Loucy (cell line): ENCODE results near the gene ADGRG1.

Experiments used
- H2AFZ ChIP-seq: fragments of 200-600 bp; sonication (generic); 2 replicates; pipeline ENCODE4 v1.6.0; 2016; ENCODE audit warnings: antibody characterized with exemption, mild to moderate bottlenecking, low read length, moderate library complexity
- H3F3A ChIP-seq: fragments of 200-600 bp; 2 replicates; pipeline ENCODE4 v1.6.0; 2016; ENCODE audit warnings: antibody characterized with exemption, low read depth, mild to moderate bottlenecking
- H3K27me3 ChIP-seq: fragments of 200-600 bp; sonication (generic); 2 replicates; pipeline ENCODE4 v1.6.1; 2014; ENCODE audit warnings: low read length, mild to moderate bottlenecking; ENCODE audit not compliant: insufficient read depth, poor library complexity, severe bottlenecking
- H3K36me3 ChIP-seq: fragments of 200-600 bp; sonication (generic); 2 replicates; pipeline ENCODE4 v1.6.1; 2016; ENCODE audit warnings: low read length; ENCODE audit not compliant: insufficient read depth
- H3K4me1 ChIP-seq: fragments of 200-600 bp; sonication (generic); 2 replicates; pipeline ENCODE4 v1.5.1; 2014; ENCODE audit warnings: low read length, mild to moderate bottlenecking; ENCODE audit not compliant: insufficient read depth, poor library complexity, severe bottlenecking
- H3K4me2 ChIP-seq: fragments of 200-600 bp; sonication (generic); 2 replicates; pipeline ENCODE4 v1.6.0; 2014; ENCODE audit warnings: antibody characterized with exemption, low read length, low read depth, mild to moderate bottlenecking; ENCODE audit not compliant: poor library complexity, severe bottlenecking
- H3K4me3 ChIP-seq: fragments of 200-600 bp; sonication (generic); 2 replicates; pipeline ENCODE4 v1.5.1; 2014; ENCODE audit warnings: low read length, mild to moderate bottlenecking, mixed read lengths; ENCODE audit not compliant: poor library complexity, severe bottlenecking
- H3K79me2 ChIP-seq: fragments of 200-600 bp; sonication (generic); 2 replicates; pipeline ENCODE4 v1.6.1; 2014; ENCODE audit warnings: low read length; ENCODE audit not compliant: insufficient read depth
- H3K9ac ChIP-seq: fragments of 200-600 bp; sonication (generic); 2 replicates; pipeline ENCODE4 v1.6.0; 2014; ENCODE audit warnings: mild to moderate bottlenecking, low read depth, low read length, moderate library complexity; ENCODE audit not compliant: poor library complexity, severe bottlenecking
- H3K9me2 ChIP-seq: fragments of 200-600 bp; sonication (generic); replicated peaks from 2 replicates; pipeline ENCODE4 v1.6.1; 2016; ENCODE audit warnings: low read depth, low read length, mixed read lengths
- H3K9me3 ChIP-seq: fragments of 200-600 bp; sonication (generic); 2 replicates; pipeline ENCODE4 v1.6.1; 2014; ENCODE audit warnings: mild to moderate bottlenecking, antibody characterized with exemption, low read length, low read depth; ENCODE audit not compliant: insufficient read depth
- H4K20me1 ChIP-seq: fragments of 200-600 bp; sonication (generic); 2 replicates; pipeline ENCODE4 v1.6.0; 2014; ENCODE audit warnings: antibody characterized with exemption, low read length, mild to moderate bottlenecking; ENCODE audit not compliant: insufficient read depth, poor library complexity, severe bottlenecking
- EZH2phosphoT487 ChIP-seq: fragments of 200-600 bp; IDR thresholded peaks from 2 replicates; pipeline ENCODE4 v1.6.1; 2018; ENCODE audit warnings: antibody characterized with exemption, mild to moderate bottlenecking, moderate library complexity, borderline replicate concordance
- TF ChIP-seq, protein P1 (sequence below): fragments of 200-600 bp; sonication (generic); conservative IDR thresholded peaks from 2 replicates; pipeline ENCODE4 v1.5.1; 2014; ENCODE audit warnings: mild to moderate bottlenecking, antibody characterized with exemption, low read length

The ADGRG1 gene

DNA sequence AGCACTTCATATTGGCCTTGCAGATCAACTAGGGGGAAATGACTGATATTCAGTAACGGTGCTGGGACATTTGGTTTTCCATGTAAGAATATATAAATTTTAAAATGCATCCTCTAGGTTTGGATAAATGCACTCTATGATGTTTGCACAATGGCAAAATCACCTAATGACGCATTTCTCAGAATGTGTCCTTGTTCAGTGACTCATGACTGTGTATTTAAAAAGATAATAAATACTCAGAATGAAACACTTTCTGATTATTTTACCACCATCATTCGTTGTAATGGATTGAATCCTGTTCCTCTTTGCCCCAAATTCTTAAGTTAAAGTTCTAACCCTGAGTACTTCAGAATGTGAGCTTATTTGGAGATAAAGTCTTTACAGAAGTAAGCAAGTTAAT, 17.2 kb upstream of the ADGRG1 start:
- no peak overlapping the region for H3K9ac ChIP-seq
- no peaks in the 10 kb centered on the region for H3K27me3 ChIP-seq
- no peaks in the 10 kb centered on the region for H3K79me2 ChIP-seq
- no peaks in the 10 kb centered on the region for H3K9me3 ChIP-seq
- TF ChIP-seq EZH2phosphoT487 = no peak
- TF ChIP-seq, protein P1, sequence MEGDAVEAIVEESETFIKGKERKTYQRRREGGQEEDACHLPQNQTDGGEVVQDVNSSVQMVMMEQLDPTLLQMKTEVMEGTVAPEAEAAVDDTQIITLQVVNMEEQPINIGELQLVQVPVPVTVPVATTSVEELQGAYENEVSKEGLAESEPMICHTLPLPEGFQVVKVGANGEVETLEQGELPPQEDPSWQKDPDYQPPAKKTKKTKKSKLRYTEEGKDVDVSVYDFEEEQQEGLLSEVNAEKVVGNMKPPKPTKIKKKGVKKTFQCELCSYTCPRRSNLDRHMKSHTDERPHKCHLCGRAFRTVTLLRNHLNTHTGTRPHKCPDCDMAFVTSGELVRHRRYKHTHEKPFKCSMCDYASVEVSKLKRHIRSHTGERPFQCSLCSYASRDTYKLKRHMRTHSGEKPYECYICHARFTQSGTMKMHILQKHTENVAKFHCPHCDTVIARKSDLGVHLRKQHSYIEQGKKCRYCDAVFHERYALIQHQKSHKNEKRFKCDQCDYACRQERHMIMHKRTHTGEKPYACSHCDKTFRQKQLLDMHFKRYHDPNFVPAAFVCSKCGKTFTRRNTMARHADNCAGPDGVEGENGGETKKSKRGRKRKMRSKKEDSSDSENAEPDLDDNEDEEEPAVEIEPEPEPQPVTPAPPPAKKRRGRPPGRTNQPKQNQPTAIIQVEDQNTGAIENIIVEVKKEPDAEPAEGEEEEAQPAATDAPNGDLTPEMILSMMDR = no peak
- H3K36me3 ChIP-seq = no peaks in the 10 kb centered on the region
- no peaks in the 10 kb centered on the region for H3K9me2 ChIP-seq
- no peak overlapping the region for H3K4me2 ChIP-seq
- no peak overlapping the region for H2AFZ ChIP-seq
- no peak overlapping the region for H3K4me3 ChIP-seq
- no peaks in the 10 kb centered on the region for H3F3A ChIP-seq
- H4K20me1 ChIP-seq = no peaks in the 10 kb centered on the region
- H3K4me1 ChIP-seq = peaks cover 46% of the 10 kb centered on the region

DNA sequence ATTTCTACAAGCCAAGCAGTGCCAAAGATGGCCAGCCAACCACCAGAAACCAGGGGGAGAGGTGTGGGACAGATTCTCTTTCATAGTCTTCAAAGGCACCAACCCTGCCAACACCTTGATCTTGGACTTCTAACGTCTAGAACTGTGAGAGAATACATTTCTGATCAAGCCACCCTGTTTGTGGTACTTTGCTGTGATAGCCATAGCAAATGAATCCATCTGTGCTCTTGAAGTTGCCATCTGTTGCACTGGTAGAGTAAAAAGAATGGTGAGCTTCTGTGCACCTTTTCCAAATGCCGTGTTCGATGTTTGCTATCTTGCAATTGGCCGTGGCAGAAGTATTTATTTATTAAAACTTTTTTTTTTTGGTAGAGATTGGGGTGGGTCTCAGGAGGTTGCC, 16.7 kb upstream of the ADGRG1 start:
- TF ChIP-seq, protein P1 = no peak
- no peak for TF ChIP-seq EZH2phosphoT487

DNA sequence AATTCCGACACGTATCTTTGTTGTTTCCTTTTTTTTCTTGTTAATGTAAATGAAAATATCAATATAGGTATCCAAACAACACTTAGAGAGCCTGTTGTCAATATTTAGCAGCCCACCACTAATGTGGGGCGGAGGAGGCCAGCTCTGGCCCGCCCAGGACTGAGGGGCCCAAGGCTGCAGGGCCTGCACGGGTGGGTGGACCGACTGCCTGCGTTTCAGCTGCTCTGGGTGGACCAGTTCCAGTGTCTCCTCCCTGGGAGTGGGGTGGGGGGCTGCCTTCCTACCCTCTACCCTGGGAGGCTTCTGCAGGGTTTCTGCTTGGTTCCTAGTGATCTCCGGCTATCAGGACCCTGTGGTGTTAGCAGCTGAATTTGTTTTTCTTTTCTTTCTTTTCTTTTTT, 15.9 kb upstream of the ADGRG1 start:
- H3K4me2 ChIP-seq = no peak overlapping the region
- H3K79me2 ChIP-seq = no peaks in the 10 kb centered on the region
- H3K36me3 ChIP-seq = no peaks in the 10 kb centered on the region
- H3K4me3 ChIP-seq = no peak overlapping the region
- H3K9ac ChIP-seq = no peak overlapping the region
- no peak overlapping the region for H2AFZ ChIP-seq
- H3K9me2 ChIP-seq = no peaks in the 10 kb centered on the region
- no peaks in the 10 kb centered on the region for H3F3A ChIP-seq
- H3K4me1 ChIP-seq = peaks cover 36% of the 10 kb centered on the region
- no peak for TF ChIP-seq EZH2phosphoT487
- TF ChIP-seq, protein P1 = no peak
- no peaks in the 10 kb centered on the region for H4K20me1 ChIP-seq
- no peaks in the 10 kb centered on the region for H3K9me3 ChIP-seq
- no peaks in the 10 kb centered on the region for H3K27me3 ChIP-seq

More for the DNA sequence above, 16.7 kb upstream of the ADGRG1 start:
- no peak overlapping the region for H2AFZ ChIP-seq
- no peaks in the 10 kb centered on the region for H4K20me1 ChIP-seq
- no peaks in the 10 kb centered on the region for H3K36me3 ChIP-seq
- no peaks in the 10 kb centered on the region for H3K79me2 ChIP-seq
- H3K27me3 ChIP-seq = no peaks in the 10 kb centered on the region
- no peaks in the 10 kb centered on the region for H3K9me2 ChIP-seq
- no peak overlapping the region for H3K4me2 ChIP-seq
- no peak overlapping the region for H3K9ac ChIP-seq
- no peaks in the 10 kb centered on the region for H3K9me3 ChIP-seq
- no peak overlapping the region for H3K4me3 ChIP-seq
- no peaks in the 10 kb centered on the region for H3F3A ChIP-seq
- peaks cover 42% of the 10 kb centered on the region for H3K4me1 ChIP-seq
